ENCODE data around the gene ATXN1.

The ATXN1 gene

GRCh38 chr6:16359563-16359962 lies 401.7 kb downstream of the ATXN1 start:
- DNase-seq (ENCODE audit: low read depth), result no peak

GRCh38 chr6:16358531-16359138 lies 402.6 kb downstream of the ATXN1 start:
- DNase-seq (ENCODE audit: low read depth), result no peak

GRCh38 chr6:16355699-16356446 lies 405.4 kb downstream of the ATXN1 start:
- no peak for DNase-seq (ENCODE audit: low read depth)

- DNase-seq (ENCODE audit: low read depth), result no peak
Observed at GRCh38 chr6:16355238-16355637, 406.0 kb downstream of the ATXN1 start.

- no peak for DNase-seq (ENCODE audit: low read depth)
Observed at GRCh38 chr6:16354692-16355091, 406.6 kb downstream of the ATXN1 start.

GRCh38 chr6:16352821-16353438 lies 408.3 kb downstream of the ATXN1 start:
- no peak for DNase-seq (ENCODE audit: low read depth)

GRCh38 chr6:16352258-16352635 lies 409.0 kb downstream of the ATXN1 start:
- peak; percentile 60 for DNase-seq (ENCODE audit: low read depth)

GRCh38 chr6:16349544-16349943 lies 411.7 kb downstream of the ATXN1 start:
- no peak for DNase-seq (ENCODE audit: low read depth)

GRCh38 chr6:16346831-16347230 lies 414.4 kb downstream of the ATXN1 start:
- no peak for DNase-seq (ENCODE audit: low read depth)

GRCh38 chr6:16345449-16346330 lies 415.6 kb downstream of the ATXN1 start:
- DNase-seq (ENCODE audit: low read depth), result peak; percentile 93

GRCh38 chr6:16344756-16345155 lies 416.5 kb downstream of the ATXN1 start:
- peak; percentile 90 for DNase-seq (ENCODE audit: low read depth)

- no peak for DNase-seq (ENCODE audit: low read depth)
Observed at GRCh38 chr6:16343593-16343992, 417.7 kb downstream of the ATXN1 start.

- DNase-seq (ENCODE audit: low read depth), result no peak
Observed at GRCh38 chr6:16339265-16339587, 422.0 kb downstream of the ATXN1 start.

GRCh38 chr6:16338577-16339264 lies 422.5 kb downstream of the ATXN1 start:
- DNase-seq (ENCODE audit: low read depth), result peak; percentile 100

GRCh38 chr6:16337295-16337975 lies 423.8 kb downstream of the ATXN1 start:
- peak; percentile 98 for DNase-seq (ENCODE audit: low read depth)

GRCh38 chr6:16336911-16337294 lies 424.4 kb downstream of the ATXN1 start:
- no peak for DNase-seq (ENCODE audit: low read depth)

- DNase-seq (ENCODE audit: low read depth), result no peak
Observed at GRCh38 chr6:16336056-16336818, 425.0 kb downstream of the ATXN1 start.

GRCh38 chr6:16335176-16335575 lies 426.1 kb downstream of the ATXN1 start:
- no peak for DNase-seq (ENCODE audit: low read depth)

- peak; percentile 94 for DNase-seq (ENCODE audit: low read depth)
Observed at GRCh38 chr6:16334671-16335070, 426.6 kb downstream of the ATXN1 start.

- DNase-seq (ENCODE audit: low read depth), result no peak
Observed at GRCh38 chr6:16333580-16333979, 427.7 kb downstream of the ATXN1 start.

- no peak for DNase-seq (ENCODE audit: low read depth)
Observed at GRCh38 chr6:16332175-16332542, 429.1 kb downstream of the ATXN1 start.

All from GM04504 (cell line).